MM.1S (cell line): ENCODE data around the gene ARV1.
A peak's percentile ranks its signal among the peaks of the same experiment; 100 is the strongest.
"Not testable (repeated sequence)": the region's sequence is repeated elsewhere in the genome, so short reads cannot be mapped to it uniquely, and the experiment has no call there.

Source experiments
- DNase-seq: peaks from one replicate; pipeline ENCODE4 v3.0.0-alpha.2; 2015
- H2AFZ ChIP-seq: fragments of 300-600 bp; sonication (generic); 2 replicates; pipeline ENCODE4 v1.6.0; 2016; ENCODE audit warnings: antibody characterized with exemption, low read length
- H3F3A ChIP-seq: fragments of 300-600 bp; sonication (generic); 2 replicates; pipeline ENCODE4 v1.6.1; 2016; ENCODE audit warnings: mild to moderate bottlenecking, antibody characterized with exemption, low read length, moderate library complexity, mixed read lengths; ENCODE audit not compliant: insufficient read depth
- H3K27ac ChIP-seq: fragments of 300-600 bp; sonication (generic); 2 replicates; pipeline ENCODE4 v1.5.1; 2016; ENCODE audit warnings: mild to moderate bottlenecking, low read length
- H3K27me3 ChIP-seq: fragments of 300-600 bp; sonication (generic); replicated peaks from 2 replicates; pipeline ENCODE4 v1.6.0; 2016; ENCODE audit warnings: low read length; ENCODE audit not compliant: insufficient read depth
- H3K36me3 ChIP-seq: fragments of 300-600 bp; sonication (generic); replicated peaks from 2 replicates; pipeline ENCODE4 v1.6.1; 2016; ENCODE audit warnings: mild to moderate bottlenecking, low read length, mixed read lengths; ENCODE audit not compliant: insufficient read depth
- H3K4me1 ChIP-seq: fragments of 300-600 bp; sonication (generic); 2 replicates; pipeline ENCODE4 v1.6.1; 2016; ENCODE audit warnings: low read length, mixed read lengths
- H3K4me2 ChIP-seq: fragments of 300-600 bp; sonication (generic); 2 replicates; pipeline ENCODE4 v1.6.0; 2016; ENCODE audit warnings: low read depth, low read length
- H3K4me3 ChIP-seq: fragments of 300-600 bp; sonication (generic); 2 replicates; pipeline ENCODE4 v1.5.1; 2016; ENCODE audit warnings: low read length, mixed read lengths
- H3K79me2 ChIP-seq: fragments of 300-600 bp; sonication (generic); 2 replicates; pipeline ENCODE4 v1.6.1; 2016; ENCODE audit warnings: mixed run types, low read length, mixed read lengths
- H3K9ac ChIP-seq: fragments of 300-600 bp; sonication (generic); 2 replicates; pipeline ENCODE4 v1.6.1; 2016; ENCODE audit warnings: low read length, mixed read lengths
- H3K9me2 ChIP-seq: fragments of 300-600 bp; sonication (generic); replicated peaks from 2 replicates; pipeline ENCODE4 v1.6.1; 2016; ENCODE audit warnings: mild to moderate bottlenecking, low read length, mixed read lengths; ENCODE audit not compliant: insufficient read depth
- H3K9me3 ChIP-seq: fragments of 300-600 bp; sonication (generic); replicated peaks from 2 replicates; pipeline ENCODE4 v1.6.1; 2016; ENCODE audit warnings: mild to moderate bottlenecking, low read length, mixed read lengths; ENCODE audit not compliant: insufficient read depth
- H4K20me1 ChIP-seq: fragments of 300-600 bp; sonication (generic); 2 replicates; pipeline ENCODE4 v1.6.1; 2016; ENCODE audit warnings: mild to moderate bottlenecking, low read length, moderate library complexity, mixed read lengths; ENCODE audit not compliant: insufficient read depth
- EZH2 ChIP-seq: fragments of 300-600 bp; sonication (generic); optimal IDR thresholded peaks from 2 replicates; pipeline ENCODE3; 2017; ENCODE audit warnings: low read depth, mild to moderate bottlenecking, antibody characterized with exemption, low read length, mixed read lengths
- EZH2phosphoT487 ChIP-seq: fragments of 300-600 bp; sonication (generic); IDR thresholded peaks from 2 replicates; pipeline ENCODE4 v1.6.1; 2018; ENCODE audit warnings: antibody characterized with exemption, low read length
- TF ChIP-seq, protein P1 (sequence below): fragments of 300-600 bp; sonication (generic); IDR thresholded peaks from 2 replicates; pipeline ENCODE4 v1.5.1; 2016; ENCODE audit warnings: antibody characterized with exemption, low read length, mixed read lengths

The ARV1 gene

DNA sequence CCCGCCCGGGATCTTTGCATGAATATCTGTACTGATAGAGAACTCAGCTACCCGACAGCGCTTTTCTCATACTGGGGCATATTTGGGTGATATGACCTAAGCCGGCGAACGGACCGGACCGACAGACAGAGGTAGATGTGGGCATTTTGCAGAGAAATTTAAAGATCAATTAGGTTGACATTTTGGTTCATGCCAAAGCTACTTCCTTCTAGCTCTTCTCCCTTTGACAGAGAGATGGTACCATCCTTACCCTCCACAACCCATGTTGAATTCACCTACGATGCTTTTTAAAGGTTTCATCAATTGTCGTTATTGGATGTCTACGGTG, 459 bp downstream of the ARV1 start:
- Histone ChIP-seq H3K27me3 (no peaks in the 10 kb centered on the region), H3K4me2 (peak overlapping the region; percentile 62), H2AFZ (peak overlapping the region; percentile 68), H3K9ac (peak overlapping the region; percentile 75), H3K9me3 (no peaks in the 10 kb centered on the region), H3K79me2 (peaks cover 74% of the 10 kb centered on the region), H3K27ac (peak overlapping the region; percentile 55; the same call in 1 of the 2 replicates), H3K4me1 (peaks cover 11% of the 10 kb centered on the region), H3K4me3 (peak overlapping the region; percentile 83), H3K9me2 (no peaks in the 10 kb centered on the region), H3F3A (peaks cover 17% of the 10 kb centered on the region), H4K20me1 (no peaks in the 10 kb centered on the region), H3K36me3 (no peaks in the 10 kb centered on the region; the same call in 1 of the 2 replicates)
- TF ChIP-seq EZH2 (no peak), EZH2phosphoT487 (no peak)
- TF ChIP-seq, protein P1, sequence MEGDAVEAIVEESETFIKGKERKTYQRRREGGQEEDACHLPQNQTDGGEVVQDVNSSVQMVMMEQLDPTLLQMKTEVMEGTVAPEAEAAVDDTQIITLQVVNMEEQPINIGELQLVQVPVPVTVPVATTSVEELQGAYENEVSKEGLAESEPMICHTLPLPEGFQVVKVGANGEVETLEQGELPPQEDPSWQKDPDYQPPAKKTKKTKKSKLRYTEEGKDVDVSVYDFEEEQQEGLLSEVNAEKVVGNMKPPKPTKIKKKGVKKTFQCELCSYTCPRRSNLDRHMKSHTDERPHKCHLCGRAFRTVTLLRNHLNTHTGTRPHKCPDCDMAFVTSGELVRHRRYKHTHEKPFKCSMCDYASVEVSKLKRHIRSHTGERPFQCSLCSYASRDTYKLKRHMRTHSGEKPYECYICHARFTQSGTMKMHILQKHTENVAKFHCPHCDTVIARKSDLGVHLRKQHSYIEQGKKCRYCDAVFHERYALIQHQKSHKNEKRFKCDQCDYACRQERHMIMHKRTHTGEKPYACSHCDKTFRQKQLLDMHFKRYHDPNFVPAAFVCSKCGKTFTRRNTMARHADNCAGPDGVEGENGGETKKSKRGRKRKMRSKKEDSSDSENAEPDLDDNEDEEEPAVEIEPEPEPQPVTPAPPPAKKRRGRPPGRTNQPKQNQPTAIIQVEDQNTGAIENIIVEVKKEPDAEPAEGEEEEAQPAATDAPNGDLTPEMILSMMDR: no peak
- DNase-seq: no peak

DNA sequence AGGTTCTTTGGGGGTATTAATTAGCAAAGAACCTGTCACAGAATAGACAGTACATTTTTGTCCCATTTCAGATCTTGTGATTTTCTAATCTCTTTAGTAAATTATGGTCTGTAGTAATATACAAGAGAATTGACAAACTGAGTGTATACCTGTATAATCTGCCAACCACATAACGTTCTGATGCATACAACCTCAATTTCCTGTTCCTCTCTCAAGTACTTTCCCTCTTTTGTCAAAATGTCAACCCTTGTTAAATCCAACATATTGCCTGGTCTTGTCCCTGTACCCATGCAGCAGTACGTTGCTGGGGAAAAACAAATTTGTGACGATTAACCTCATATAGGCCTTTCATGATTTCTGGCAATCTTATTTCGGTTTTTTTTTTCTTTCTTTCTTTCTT, 1.1 kb downstream of the ARV1 start:
- peaks cover 17% of the 10 kb centered on the region for H3F3A ChIP-seq
- H3K4me3 ChIP-seq: peak overlapping the region; percentile 83
- H3K4me2 ChIP-seq: peak overlapping the region; percentile 62
- no peaks in the 10 kb centered on the region for H4K20me1 ChIP-seq
- H3K9me3 ChIP-seq: no peaks in the 10 kb centered on the region
- no peaks in the 10 kb centered on the region for H3K9me2 ChIP-seq
- peak overlapping the region; percentile 68 for H2AFZ ChIP-seq
- H3K79me2 ChIP-seq: peaks cover 68% of the 10 kb centered on the region
- peak overlapping the region; percentile 75; the same call in 1 of the 2 replicates for H3K9ac ChIP-seq
- no peak for TF ChIP-seq EZH2phosphoT487
- peaks cover 11% of the 10 kb centered on the region for H3K4me1 ChIP-seq
- no peak overlapping the region for H3K27ac ChIP-seq
- DNase-seq: no peak
- H3K27me3 ChIP-seq: no peaks in the 10 kb centered on the region
- H3K36me3 ChIP-seq: no peaks in the 10 kb centered on the region; the same call in 1 of the 2 replicates

- Histone ChIP-seq H3K9me3 (no peaks in the 10 kb centered on the region), H3K79me2 (peaks cover 55% of the 10 kb centered on the region), H3K4me3 (no peak overlapping the region), H3K27me3 (no peaks in the 10 kb centered on the region), H3F3A (peaks cover 9% of the 10 kb centered on the region), H3K36me3 (0 out of 2 replicates have a peak, but pooled peaks cover 2% of the 10 kb centered on the region), H3K9ac (no peak overlapping the region), H3K4me2 (no peak overlapping the region), H2AFZ (no peak overlapping the region), H3K27ac (no peak overlapping the region), H4K20me1 (peaks cover 3% of the 10 kb centered on the region; the same call in 1 of the 2 replicates), H3K4me1 (peaks cover 5% of the 10 kb centered on the region), H3K9me2 (no peaks in the 10 kb centered on the region)
- no peak for TF ChIP-seq EZH2phosphoT487
- no peak for TF ChIP-seq EZH2
- TF ChIP-seq, protein P1: no peak
- no peak for DNase-seq
These were observed 3.8 kb downstream of the ARV1 start for GRCh38 chr1:230982696-230983095.

DNA sequence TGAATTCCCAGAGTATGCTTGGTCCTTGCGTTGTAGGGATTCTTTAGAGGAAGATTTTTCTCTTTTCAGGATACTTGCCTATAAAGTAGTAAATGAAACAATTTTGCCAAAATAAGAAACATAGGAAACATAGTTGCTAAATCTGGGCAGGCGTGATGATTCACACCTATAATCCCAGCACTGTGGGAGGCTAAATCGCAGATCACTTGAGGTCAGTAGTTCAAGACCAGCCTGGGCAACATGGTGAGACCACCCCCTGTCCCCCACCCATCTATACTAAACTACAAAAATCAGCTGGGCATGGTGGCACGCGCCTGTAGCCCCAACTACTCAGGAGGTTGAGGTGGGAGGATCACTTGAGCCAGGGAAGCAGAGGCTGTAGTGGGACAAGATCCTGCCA, 4.9 kb downstream of the ARV1 start:
- H3K4me1 ChIP-seq: peaks cover 5% of the 10 kb centered on the region
- H3K4me2 ChIP-seq: no peak overlapping the region
- no peak overlapping the region for H3K4me3 ChIP-seq
- no peaks in the 10 kb centered on the region for H3K9me2 ChIP-seq
- H4K20me1 ChIP-seq: peaks cover 4% of the 10 kb centered on the region; the same call in 1 of the 2 replicates
- H3F3A ChIP-seq: peaks cover 4% of the 10 kb centered on the region
- TF ChIP-seq, protein P1: no peak
- TF ChIP-seq EZH2phosphoT487 (no peak), EZH2 (no peak)
- no peak overlapping the region for H2AFZ ChIP-seq
- peaks cover 55% of the 10 kb centered on the region for H3K79me2 ChIP-seq
- H3K27me3 ChIP-seq: no peaks in the 10 kb centered on the region
- no peak overlapping the region for H3K9ac ChIP-seq
- no peaks in the 10 kb centered on the region for H3K9me3 ChIP-seq
- 0 out of 2 replicates have a peak, but pooled peaks cover 5% of the 10 kb centered on the region for H3K36me3 ChIP-seq
- DNase-seq: no peak
- H3K27ac ChIP-seq: no peak overlapping the region

- H3K4me2 ChIP-seq, H2AFZ ChIP-seq, H3K4me1 ChIP-seq, DNase-seq, H3F3A ChIP-seq, H3K9me2 ChIP-seq, H3K27ac ChIP-seq, H3K27me3 ChIP-seq, H3K36me3 ChIP-seq, H4K20me1 ChIP-seq, H3K9me3 ChIP-seq, H3K9ac ChIP-seq, H3K4me3 ChIP-seq: not testable (repeated sequence)
- peaks cover 47% of the 10 kb centered on the region for H3K79me2 ChIP-seq
These were observed 6.0 kb downstream of the ARV1 start for GRCh38 chr1:230984622-230985515.
